Muscle of leg (tissue), 11 donors: ENCODE measurements around the gene PCNX4. TPM values are rescaled to one million over a fixed set of nuclear protein-coding genes. Genes with fewer than 3 reads are reported as not detected.

ENCODE experiments used
- DNase-seq: peaks from one replicate; pipeline ENCODE4 v3.0.0; 2013
- H3K27ac ChIP-seq: one replicate; pipeline ENCODE4 v1.5.1; 2013; ENCODE audit warnings: mild to moderate bottlenecking, low read length, control low read depth
- H3K27me3 ChIP-seq: one replicate; pipeline ENCODE4 v1.6.1; 2013; ENCODE audit warnings: low read length; ENCODE audit not compliant: control insufficient read depth, insufficient read depth
- H3K36me3 ChIP-seq: one replicate; pipeline ENCODE4 v1.6.1; 2013; ENCODE audit warnings: low read length; ENCODE audit not compliant: control insufficient read depth, insufficient read depth
- H3K4me1 ChIP-seq: one replicate; pipeline ENCODE4 v1.6.1; 2013; ENCODE audit warnings: low read length; ENCODE audit not compliant: control insufficient read depth, insufficient read depth
- H3K4me3 ChIP-seq: one replicate; pipeline ENCODE4 v1.5.1; 2013; ENCODE audit warnings: low read length, control low read depth
- H3K9me3 ChIP-seq: replicated peaks from 2 replicates; pipeline ENCODE4 v1.6.1; 2013; ENCODE audit warnings: low read depth, low read length; ENCODE audit not compliant: control insufficient read depth
- WGBS: methylation state at CpG from one replicate; pipeline ENCODE4 v1.1.5; 2013; ENCODE audit warnings: missing lambda C conversion rate; ENCODE audit not compliant: insufficient coverage; 5-methylcytosine and 5-hydroxymethylcytosine counted together
- polyA plus RNA-seq, 8 donors: library from polyadenylated mRNA; unstranded; fragments of 120-200 nt; gene quantifications; one replicate each; pipeline versions ENCODE4 v1.2.1 to v1.2.3, GENCODE V29; 2013; ENCODE audit warnings: inconsistent platforms in 1 of 8, low replicate concordance in 1 of 8; ENCODE audit not compliant: insufficient read length in 8 of 8, insufficient read depth in 1 of 8
- total RNA-seq: library from RNA; stranded (reverse); fragments of 120-200 nt; gene quantifications from one replicate; pipeline ENCODE4 v1.2.4, GENCODE V29; 2013

Gene PCNX4
- total and polyA plus RNA-seq, 9 donors = 44.5 to 67.3 (median 48.8) TPM

- Histone ChIP-seq H3K9me3 (no peaks in the 10 kb centered on the region), H3K4me1 (no peaks in the 10 kb centered on the region), H3K27ac (peak overlapping the region; percentile 40), H3K27me3 (no peaks in the 10 kb centered on the region), H3K4me3 (peak overlapping the region; percentile 30), H3K36me3 (no peaks in the 10 kb centered on the region)
- peak; percentile 73 for DNase-seq
- no CpG with 5 or more reads among the region's 1 CpG for WGBS
Observed at GRCh38 chr14:60183741-60184140, 92.0 kb downstream of the PCNX4 start.

- H3K4me3 ChIP-seq = peak overlapping the region; percentile 30
- H3K27ac ChIP-seq = peak overlapping the region; percentile 40
- H3K4me1 ChIP-seq = no peaks in the 10 kb centered on the region
- peak; percentile 86 for DNase-seq
- H3K27me3 ChIP-seq = no peaks in the 10 kb centered on the region
- WGBS = no CpG with 5 or more reads among the region's 5 CpGs
- no peaks in the 10 kb centered on the region for H3K9me3 ChIP-seq
- no peaks in the 10 kb centered on the region for H3K36me3 ChIP-seq
Observed at GRCh38 chr14:60184146-60184904, 92.6 kb downstream of the PCNX4 start.

DNA sequence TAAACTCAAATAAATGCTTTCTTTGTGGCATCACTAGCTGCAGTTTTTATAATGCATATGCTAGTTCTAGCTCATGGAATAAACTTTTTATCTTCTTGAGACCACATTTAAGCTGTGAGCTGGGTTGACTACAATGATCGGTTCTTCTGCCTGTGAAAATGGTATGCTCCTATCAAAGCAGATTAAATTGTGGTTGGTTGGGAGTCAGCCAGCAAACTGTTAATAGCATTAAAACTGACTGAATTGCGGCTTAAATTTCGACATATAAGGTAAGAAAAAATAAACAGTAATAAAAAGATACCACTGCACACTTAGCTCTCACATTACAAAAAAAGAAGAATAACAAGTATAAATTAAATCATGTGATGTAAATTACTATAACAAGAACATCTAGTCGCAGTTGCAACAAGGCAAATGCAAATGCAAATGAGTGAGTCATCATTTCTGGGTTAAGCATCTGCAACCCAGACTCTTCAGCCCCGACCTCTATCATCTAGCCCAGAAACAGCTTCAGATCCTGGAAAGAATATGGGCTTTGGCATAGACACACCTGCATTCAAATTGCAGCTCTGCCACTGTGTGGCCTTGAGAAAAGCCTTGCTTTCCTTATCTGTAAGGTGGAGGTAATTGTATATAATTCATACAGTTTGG lies 93.3 kb downstream of the PCNX4 start:
- WGBS = no CpG with 5 or more reads among the region's 5 CpGs
- H3K27ac ChIP-seq = no peak overlapping the region
- H3K4me1 ChIP-seq = no peaks in the 10 kb centered on the region
- H3K4me3 ChIP-seq = no peak overlapping the region
- H3K36me3 ChIP-seq = no peaks in the 10 kb centered on the region
- no peaks in the 10 kb centered on the region for H3K9me3 ChIP-seq
- DNase-seq = no peak
- H3K27me3 ChIP-seq = no peaks in the 10 kb centered on the region

GRCh38 chr14:60188115-60188514 lies 96.4 kb downstream of the PCNX4 start:
- H3K4me1 ChIP-seq = no peaks in the 10 kb centered on the region
- H3K4me3 ChIP-seq = no peak overlapping the region
- H3K27me3 ChIP-seq = no peaks in the 10 kb centered on the region
- H3K36me3 ChIP-seq = no peaks in the 10 kb centered on the region
- no peak overlapping the region for H3K27ac ChIP-seq
- no peaks in the 10 kb centered on the region for H3K9me3 ChIP-seq
- no CpG with 5 or more reads among the region's 3 CpGs for WGBS
- peak; percentile 34 for DNase-seq

GRCh38 chr14:60188696-60189095 lies 97.0 kb downstream of the PCNX4 start:
- no peaks in the 10 kb centered on the region for H3K27me3 ChIP-seq
- no peaks in the 10 kb centered on the region for H3K9me3 ChIP-seq
- no CpG with 5 or more reads among the region's 1 CpG for WGBS
- H3K27ac ChIP-seq = no peak overlapping the region
- no peak for DNase-seq
- H3K36me3 ChIP-seq = no peaks in the 10 kb centered on the region
- no peak overlapping the region for H3K4me3 ChIP-seq
- no peaks in the 10 kb centered on the region for H3K4me1 ChIP-seq

GRCh38 chr14:60189923-60190840 lies 98.5 kb downstream of the PCNX4 start:
- DNase-seq = no peak
- no CpG with 5 or more reads among the region's 4 CpGs for WGBS
- Histone ChIP-seq H3K27me3 (no peaks in the 10 kb centered on the region), H3K36me3 (no peaks in the 10 kb centered on the region), H3K4me1 (no peaks in the 10 kb centered on the region), H3K4me3 (no peak overlapping the region), H3K27ac (no peak overlapping the region), H3K9me3 (no peaks in the 10 kb centered on the region)

- H3K27me3 ChIP-seq = peaks cover 3% of the 10 kb centered on the region
- no peaks in the 10 kb centered on the region for H3K4me1 ChIP-seq
- H3K36me3 ChIP-seq = no peaks in the 10 kb centered on the region
- H3K9me3 ChIP-seq = peaks cover 3% of the 10 kb centered on the region
- H3K27ac ChIP-seq = no peak overlapping the region
- DNase-seq = no peak
- 100% methylated on average over 1 of the region's 5 CpGs for WGBS
- no peak overlapping the region for H3K4me3 ChIP-seq
Observed at GRCh38 chr14:60195179-60195810, 103.6 kb downstream of the PCNX4 start.

- no peaks in the 10 kb centered on the region for H3K36me3 ChIP-seq
- peaks cover 3% of the 10 kb centered on the region for H3K27me3 ChIP-seq
- no peak overlapping the region for H3K27ac ChIP-seq
- no peaks in the 10 kb centered on the region for H3K4me1 ChIP-seq
- no peak for DNase-seq
- WGBS = no CpG with 5 or more reads among the region's 2 CpGs
- H3K4me3 ChIP-seq = no peak overlapping the region
- H3K9me3 ChIP-seq = peaks cover 3% of the 10 kb centered on the region
Observed at GRCh38 chr14:60196291-60196690, 104.6 kb downstream of the PCNX4 start.

- peaks cover 3% of the 10 kb centered on the region for H3K27me3 ChIP-seq
- 86% methylated on average over 1 of the region's 1 CpG for WGBS
- DNase-seq = no peak
- H3K36me3 ChIP-seq = no peaks in the 10 kb centered on the region
- no peak overlapping the region for H3K27ac ChIP-seq
- H3K4me1 ChIP-seq = no peaks in the 10 kb centered on the region
- H3K4me3 ChIP-seq = no peak overlapping the region
- H3K9me3 ChIP-seq = peaks cover 3% of the 10 kb centered on the region
Observed at GRCh38 chr14:60197629-60198303, 106.0 kb downstream of the PCNX4 start.
